HepG2 (cell line): ENCODE results near the gene KLHL33. TPM values are rescaled to one million over a fixed set of nuclear protein-coding genes. Genes with fewer than 3 reads are reported as not detected.

Experiments
- ATF2 ChIP-seq: sonication (generic); formaldehyde crosslinking; IDR thresholded peaks from 2 replicates; pipeline ENCODE4 v1.4.0; 2020; ENCODE audit warnings: missing genetic modification reagents
- CENPT ChIP-seq: sonication (generic); formaldehyde crosslinking; IDR thresholded peaks from 2 replicates; pipeline ENCODE4 v1.8.0; 2022; ENCODE audit warnings: low read depth, mild to moderate bottlenecking, moderate library complexity, missing genetic modification reagents
- HOXA3 ChIP-seq: sonication (generic); formaldehyde crosslinking; IDR thresholded peaks from 2 replicates; pipeline ENCODE4 v1.5.0; 2020; ENCODE audit warnings: missing genetic modification reagents
- MIER3 ChIP-seq: IDR thresholded peaks from 2 replicates; pipeline ENCODE4 v1.6.1; 2016; ENCODE audit warnings: missing compliant biosample characterization, borderline replicate concordance
- PITX1 ChIP-seq: sonication (generic); formaldehyde crosslinking; IDR thresholded peaks from 2 replicates; pipeline ENCODE4 v1.5.1; 2020; ENCODE audit warnings: mild to moderate bottlenecking, missing genetic modification reagents
- POGK ChIP-seq: sonication (generic); formaldehyde crosslinking; conservative IDR thresholded peaks from 2 replicates; pipeline ENCODE4 v1.8.0; 2022; ENCODE audit warnings: mild to moderate bottlenecking, moderate library complexity, missing genetic modification reagents
- TEAD3 ChIP-seq: optimal IDR thresholded peaks from 2 replicates; pipeline ENCODE3; 2016; ENCODE audit warnings: borderline replicate concordance
- THRA ChIP-seq: sonication (generic); formaldehyde crosslinking; IDR thresholded peaks from 2 replicates; pipeline ENCODE4 v1.4.0; 2020; ENCODE audit warnings: missing genetic modification reagents, borderline replicate concordance
- ZBTB46 ChIP-seq: sonication (generic); formaldehyde crosslinking; IDR thresholded peaks from 2 replicates; pipeline ENCODE4 v1.4.0; 2020; ENCODE audit warnings: mild to moderate bottlenecking, missing genetic modification reagents, borderline replicate concordance
- ZNF12 ChIP-seq: sonication (generic); formaldehyde crosslinking; IDR thresholded peaks from 2 replicates; pipeline ENCODE4 v1.5.0; 2020; ENCODE audit warnings: missing genetic modification reagents
- ZNF24 ChIP-seq: fragments of 450-650 bp; IDR thresholded peaks from 2 replicates; pipeline ENCODE4 v1.6.1; 2017; ENCODE audit warnings: antibody characterized with exemption, mild to moderate bottlenecking
- ZNF280D ChIP-seq: sonication (generic); formaldehyde crosslinking; IDR thresholded peaks from 2 replicates; pipeline ENCODE4 v1.5.1; 2020; ENCODE audit warnings: mild to moderate bottlenecking, missing genetic modification reagents
- ZNF496 ChIP-seq: sonication (generic); formaldehyde crosslinking; IDR thresholded peaks from 2 replicates; pipeline ENCODE4 v1.8.1; 2023; ENCODE audit warnings: mild to moderate bottlenecking, moderate library complexity, missing genetic modification reagents; ENCODE audit not compliant: insufficient replicate concordance
- ZNF503 ChIP-seq: sonication (generic); formaldehyde crosslinking; IDR thresholded peaks from 2 replicates; pipeline ENCODE4 v1.4.0; 2020; ENCODE audit warnings: missing genetic modification reagents
- ZNF639 ChIP-seq: conservative IDR thresholded peaks from 2 replicates; pipeline ENCODE4 v1.6.1; 2018; ENCODE audit warnings: missing genetic modification reagents
- ZNF644 ChIP-seq: IDR thresholded peaks from 2 replicates; pipeline ENCODE4 v1.6.1; 2016; ENCODE audit warnings: low read depth
- ZSCAN30 ChIP-seq: sonication (generic); formaldehyde crosslinking; IDR thresholded peaks from 2 replicates; pipeline ENCODE4 v1.5.0; 2020; ENCODE audit warnings: mild to moderate bottlenecking, missing genetic modification reagents
- polyA plus RNA-seq, 8 experiments: library from polyadenylated mRNA; depleted of rRNA in 3 of 8; stranded (reverse) in 7 of 8; unstranded in 1 of 8; fragments of >200 nt; fragmentation: Illumina TruSeq in 4 of 8; extraction: Trizol in 4 of 8; gene quantifications; 2 replicates each; pipeline versions ENCODE4 v1.2.1 to v1.2.3, GENCODE V29; 2011 to 2016; ENCODE audit warnings: low read depth in 4 of 8, missing spikeins in 1 of 8, mixed read lengths in 1 of 8; ENCODE audit not compliant: insufficient read depth in 1 of 8
- total RNA-seq, 5 experiments: library from RNA; depleted of rRNA; stranded (reverse); fragments of >200 nt; fragmentation: Illumina TruSeq; extraction: Trizol; gene quantifications; 2 replicates each; pipeline ENCODE4 v1.2.3, GENCODE V29; 2016; ENCODE audit warnings: low read depth in 1 of 5

Gene KLHL33
- total and polyA plus RNA-seq, 2 of the 13 experiments (the other 11 are each of a cell fraction or from before 2014, with no cell fraction given), result not detected

GRCh38 chr14:20418501-20418909 is 17.5 kb downstream of the KLHL33 start (continued):
- TF ChIP-seq CENPT (no peak), HOXA3 (CRISPR knock-in tag) (peak; percentile 41; the same call in 1 of the 2 replicates), PITX1 (0 out of 2 replicates have a peak, but pooled peaks have one; percentile 11), TEAD3 (peak; percentile 54), ATF2 (CRISPR knock-in tag) (0 out of 2 replicates have a peak, but pooled peaks have one; percentile 25), THRA (CRISPR knock-in tag) (no peak), ZBTB46 (CRISPR knock-in tag) (no peak), POGK (CRISPR knock-in tag) (no peak), ZNF496 (CRISPR knock-in tag) (no peak), ZNF280D (no peak), ZNF503 (CRISPR knock-in tag) (no peak), ZNF639 (CRISPR knock-in tag) (no peak), ZNF644 (peak; percentile 70; the same call in 1 of the 2 replicates), ZNF12 (CRISPR knock-in tag) (no peak), MIER3 (no peak), ZNF24 (no peak), ZSCAN30 (CRISPR knock-in tag) (no peak)
